ENCODE results near the gene STXBP5. TPM values are rescaled to one million over a fixed set of nuclear protein-coding genes. Genes with fewer than 3 reads are reported as not detected.

STXBP5 gene
- polyA plus RNA-seq, 1 experiment, result 21.0 TPM

DNA sequence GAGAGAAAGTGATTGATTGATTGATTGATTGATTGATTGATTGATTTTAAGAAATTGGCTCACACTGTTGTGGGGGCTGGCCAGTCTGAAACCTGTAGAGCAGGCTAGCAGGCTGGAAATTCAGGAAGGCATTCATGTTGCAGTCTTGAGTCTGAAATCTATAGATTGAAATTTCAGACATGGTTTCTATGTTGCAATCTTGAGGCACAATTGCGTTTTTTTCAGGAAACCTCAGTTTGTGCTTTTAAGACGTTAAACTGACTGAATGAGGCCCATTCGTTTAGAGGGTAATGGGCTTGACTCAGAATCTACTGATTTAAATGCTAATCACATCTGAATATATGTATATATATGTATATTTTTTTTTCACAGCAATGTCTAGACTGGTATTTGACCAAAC, 106.3 kb downstream of the STXBP5 start:
- Histone ChIP-seq H3K36me3 (ENCODE audit: control insufficient read depth, insufficient read depth, low read length) (peaks cover 2% of the 10 kb centered on the region; the same call in 1 of the 2 replicates), H3K27me3 (ENCODE audit: control insufficient read depth, insufficient read depth, low read length) (no peaks in the 10 kb centered on the region), H3K4me3 (ENCODE audit: low read depth, low read length) (no peak overlapping the region)
- TF ChIP-seq, protein P1, sequence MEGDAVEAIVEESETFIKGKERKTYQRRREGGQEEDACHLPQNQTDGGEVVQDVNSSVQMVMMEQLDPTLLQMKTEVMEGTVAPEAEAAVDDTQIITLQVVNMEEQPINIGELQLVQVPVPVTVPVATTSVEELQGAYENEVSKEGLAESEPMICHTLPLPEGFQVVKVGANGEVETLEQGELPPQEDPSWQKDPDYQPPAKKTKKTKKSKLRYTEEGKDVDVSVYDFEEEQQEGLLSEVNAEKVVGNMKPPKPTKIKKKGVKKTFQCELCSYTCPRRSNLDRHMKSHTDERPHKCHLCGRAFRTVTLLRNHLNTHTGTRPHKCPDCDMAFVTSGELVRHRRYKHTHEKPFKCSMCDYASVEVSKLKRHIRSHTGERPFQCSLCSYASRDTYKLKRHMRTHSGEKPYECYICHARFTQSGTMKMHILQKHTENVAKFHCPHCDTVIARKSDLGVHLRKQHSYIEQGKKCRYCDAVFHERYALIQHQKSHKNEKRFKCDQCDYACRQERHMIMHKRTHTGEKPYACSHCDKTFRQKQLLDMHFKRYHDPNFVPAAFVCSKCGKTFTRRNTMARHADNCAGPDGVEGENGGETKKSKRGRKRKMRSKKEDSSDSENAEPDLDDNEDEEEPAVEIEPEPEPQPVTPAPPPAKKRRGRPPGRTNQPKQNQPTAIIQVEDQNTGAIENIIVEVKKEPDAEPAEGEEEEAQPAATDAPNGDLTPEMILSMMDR (IDR thresholded peaks at IDR 0.05; ENCODE audit: insufficient read depth, low read depth, low read length), result no peak
- DNase-seq (ENCODE audit: low read depth), result no peak
- POLR2A ChIA-PET, result interaction anchor here (0.6 kb wide), 1 partner anchor 509 kb away, joined by 9 read pairs; no protein-coding TSS in a partner anchor
- CTCF ChIA-PET, result no interaction called here

DNA sequence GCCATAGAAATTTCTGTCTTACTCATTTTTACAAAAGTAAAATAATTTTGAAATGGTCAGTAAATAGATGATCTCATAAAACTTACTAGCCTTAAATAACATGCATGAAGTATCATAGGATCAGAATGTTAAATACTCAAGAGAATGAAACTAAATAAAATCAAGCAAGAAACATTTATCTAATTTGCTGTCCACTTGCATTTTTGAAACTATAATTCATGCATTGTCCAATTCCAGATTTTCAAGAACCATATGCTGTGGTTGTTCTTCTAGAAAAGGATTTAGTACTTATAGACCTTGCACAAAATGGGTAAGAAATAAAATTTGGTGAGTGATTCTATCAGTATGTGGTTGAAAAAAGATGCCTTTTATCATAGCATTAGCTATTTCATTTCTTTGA, 107.0 kb downstream of the STXBP5 start:
- H3K27me3 ChIP-seq (ENCODE audit: control insufficient read depth, insufficient read depth, low read length), result no peaks in the 10 kb centered on the region
- TF ChIP-seq, protein P1 (IDR thresholded peaks at IDR 0.05; ENCODE audit: insufficient read depth, low read depth, low read length), result no peak
- ChIA-PET CTCF (no interaction called here), POLR2A (no interaction called here)
- H3K36me3 ChIP-seq (ENCODE audit: control insufficient read depth, insufficient read depth, low read length), result peaks cover 3% of the 10 kb centered on the region; the same call in 1 of the 2 replicates
- no peak overlapping the region for H3K4me3 ChIP-seq (ENCODE audit: low read depth, low read length)
- peak; percentile 50 for DNase-seq (ENCODE audit: low read depth)

DNA sequence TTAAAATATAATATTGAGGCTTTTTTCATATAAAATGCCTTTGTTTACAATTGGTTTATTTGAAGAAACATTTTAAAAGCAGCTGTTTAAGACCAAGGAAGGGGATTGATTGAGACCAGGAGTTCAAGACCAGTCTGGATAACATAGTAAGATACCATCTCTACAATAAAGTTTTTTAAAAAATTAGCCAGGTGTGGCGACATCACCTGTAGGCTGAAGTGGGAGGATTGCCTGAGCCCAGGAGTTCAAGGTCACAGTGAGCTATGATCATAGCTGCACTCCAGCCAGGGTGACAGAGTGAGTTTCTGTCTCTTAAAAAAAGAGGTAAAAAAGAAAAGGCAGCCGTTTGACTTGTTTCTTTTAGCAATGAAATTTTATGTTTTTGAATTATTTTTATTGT, 117.0 kb downstream of the STXBP5 start:
- ChIA-PET POLR2A (no interaction called here), CTCF (no interaction called here)
- TF ChIP-seq, protein P1 (IDR thresholded peaks at IDR 0.05; ENCODE audit: insufficient read depth, low read depth, low read length), result no peak
- DNase-seq (ENCODE audit: low read depth), result no peak
- H3K27me3 ChIP-seq (ENCODE audit: control insufficient read depth, insufficient read depth, low read length), result no peaks in the 10 kb centered on the region
- no peak overlapping the region for H3K4me3 ChIP-seq (ENCODE audit: low read depth, low read length)
- H3K36me3 ChIP-seq (ENCODE audit: control insufficient read depth, insufficient read depth, low read length), result peaks cover 1% of the 10 kb centered on the region

DNA sequence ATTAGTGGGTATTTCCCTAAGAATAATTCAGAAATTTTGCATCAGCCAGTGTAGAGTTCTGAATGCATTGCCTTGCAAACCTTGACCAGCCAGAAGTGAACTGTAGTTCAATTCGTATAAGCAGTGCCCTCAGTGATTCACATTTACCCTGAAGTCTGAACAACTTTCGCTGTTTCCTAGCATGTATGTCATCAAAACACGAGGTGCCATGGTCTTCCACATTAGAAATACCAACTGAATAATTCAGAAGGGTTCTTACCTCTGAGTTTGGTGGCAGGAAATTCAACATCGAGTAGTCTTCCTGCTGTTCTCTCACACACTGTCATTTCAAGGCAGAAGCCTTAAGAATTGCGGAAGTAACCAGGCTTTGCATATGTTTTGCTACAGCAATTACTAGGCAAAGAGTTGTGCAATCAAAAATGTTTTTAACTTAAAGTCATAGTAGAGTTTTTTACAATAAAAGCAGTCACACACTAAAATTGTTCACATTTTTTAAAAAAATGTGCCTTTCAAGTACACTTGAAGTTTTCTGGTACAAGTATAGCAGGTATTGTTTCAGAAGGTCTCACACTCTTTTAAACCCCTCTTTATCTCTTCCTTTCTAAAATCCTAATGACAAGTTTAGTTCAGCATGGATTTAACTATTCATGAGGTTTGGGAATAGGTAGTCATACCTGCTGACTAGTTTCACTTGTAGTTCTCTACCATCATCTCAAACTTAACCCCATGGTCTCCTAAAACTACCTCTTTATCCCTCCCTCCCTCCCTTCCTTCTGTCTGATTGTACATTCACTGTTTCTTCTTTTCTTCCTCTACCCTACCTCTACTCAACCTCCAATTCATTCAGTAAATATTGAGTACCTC, 118.3 kb downstream of the STXBP5 start:
- no peaks in the 10 kb centered on the region for H3K27me3 ChIP-seq (ENCODE audit: control insufficient read depth, insufficient read depth, low read length)
- TF ChIP-seq, protein P1 (IDR thresholded peaks at IDR 0.05; ENCODE audit: insufficient read depth, low read depth, low read length), result no peak
- no peak for DNase-seq (ENCODE audit: low read depth)
- H3K4me3 ChIP-seq (ENCODE audit: low read depth, low read length), result no peak overlapping the region
- POLR2A ChIA-PET, result no interaction called here
- CTCF ChIA-PET, result no interaction called here
- H3K36me3 ChIP-seq (ENCODE audit: control insufficient read depth, insufficient read depth, low read length), result peaks cover 4% of the 10 kb centered on the region

DNA sequence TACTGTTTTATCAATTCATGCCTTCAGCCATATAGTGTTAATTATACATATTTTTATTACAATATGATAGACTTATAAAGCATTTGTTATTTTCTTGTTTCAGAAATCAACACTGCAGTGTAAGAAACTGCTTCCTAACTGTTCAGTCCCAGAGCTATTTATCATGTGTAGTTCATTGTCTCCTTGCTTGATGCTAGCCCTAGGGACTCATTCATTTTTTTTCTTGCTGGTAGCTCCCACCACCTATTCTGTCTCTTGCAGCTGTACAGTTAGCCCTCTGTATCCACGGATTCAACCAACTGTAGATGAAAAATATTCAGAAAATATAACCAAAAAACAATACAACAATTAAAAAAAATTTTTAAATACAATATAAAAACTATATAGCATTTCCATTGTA, 121.3 kb downstream of the STXBP5 start:
- Histone ChIP-seq H3K27me3 (ENCODE audit: control insufficient read depth, insufficient read depth, low read length) (no peaks in the 10 kb centered on the region), H3K36me3 (ENCODE audit: control insufficient read depth, insufficient read depth, low read length) (peaks cover 4% of the 10 kb centered on the region), H3K4me3 (ENCODE audit: low read depth, low read length) (no peak overlapping the region)
- DNase-seq (ENCODE audit: low read depth), result no peak
- ChIA-PET POLR2A (no interaction called here), CTCF (no interaction called here)
- TF ChIP-seq, protein P1 (IDR thresholded peaks at IDR 0.05; ENCODE audit: insufficient read depth, low read depth, low read length), result no peak
